ENCODE results near the gene CDH13. TPM values are rescaled to one million over a fixed set of nuclear protein-coding genes. Genes with fewer than 3 reads are reported as not detected.

CDH13 gene
- total and polyA plus RNA-seq, 2 donors (not counting 3 experiments of a cell fraction or from before 2014, with no cell fraction given) = 96.6 to 124 TPM

GRCh38 chr16:83224642-83225041, 597.9 kb downstream of the CDH13 start:
- dilution Hi-C loops (cut with MboI; ENCODE audit: extremely low pct_ligation_motif_present, low sequenced_read_pairs) = no loop called here

More at GRCh38 chr16:83224642-83225041, 597.9 kb downstream of the CDH13 start:
- no TSS peak for BruUV-seq (replicated peaks)
- POLR2A ChIA-PET = no interaction called here
- no peak overlapping the region for H3K9ac ChIP-seq (replicated peaks; ENCODE audit: extremely low read depth, insufficient read depth, low read length)
- no peaks in the 10 kb centered on the region for H3K79me2 ChIP-seq (ENCODE audit: control insufficient read depth, insufficient read depth, low read length)
- no peak for TF ChIP-seq CTCF (IDR thresholded peaks at IDR 0.05; ENCODE audit: extremely low read depth in 1 of 2, insufficient read depth in 1 of 2, low read depth in 1 of 2, low read length in 2 of 2)
- no peak for TF ChIP-seq EZH2 (IDR thresholded peaks at IDR 0.05; ENCODE audit: borderline replicate concordance, low read depth, low read length, severe bottlenecking)
- TF ChIP-seq POLR2A (IDR thresholded peaks at IDR 0.05; ENCODE audit: low read depth, low read length) = no peak
- no peak for TF ChIP-seq FOS (IDR thresholded peaks at IDR 0.05; ENCODE audit: borderline replicate concordance, insufficient read depth, low read length)
- TF ChIP-seq MAX (IDR thresholded peaks at IDR 0.05; ENCODE audit: insufficient read depth, insufficient read length) = no peak
- TF ChIP-seq MYC (IDR thresholded peaks at IDR 0.05; ENCODE audit: low read depth, low read length) = no peak
- TF ChIP-seq JUN (IDR thresholded peaks at IDR 0.05; ENCODE audit: borderline replicate concordance, insufficient read depth, insufficient read length, low read depth) = no peak
- TF ChIP-seq POLR2AphosphoS5 (IDR thresholded peaks at IDR 0.05; ENCODE audit: insufficient read depth, low read depth, low read length) = no peak
- no peak for TF ChIP-seq GATA2 (IDR thresholded peaks at IDR 0.05; ENCODE audit: insufficient read depth, insufficient read length, low read depth, low read length)
- CTCF ChIA-PET = no interaction called here
- no peak for FAIRE-seq
- H3K4me3 ChIP-seq (replicated peaks in 1 of 3; ENCODE audit: insufficient read depth in 1 of 3, low read depth in 1 of 3, low read length in 3 of 3) = no peak overlapping the region
- no peaks in the 10 kb centered on the region for H3K4me1 ChIP-seq (ENCODE audit: control insufficient read depth, extremely low read depth, insufficient read depth, low read length)
- no peaks in the 10 kb centered on the region for H3K9me3 ChIP-seq (replicated peaks; ENCODE audit: control insufficient read depth, insufficient read depth, low read length)
- intact Hi-C loops (cut with micrococcal nuclease) = no loop called here
- no peaks in the 10 kb centered on the region for H3K9me1 ChIP-seq (replicated peaks; ENCODE audit: control insufficient read depth, extremely low read depth, insufficient read depth, low read length)
- no peak overlapping the region for H3K4me2 ChIP-seq (ENCODE audit: insufficient read depth, low read length)
- H3K27ac ChIP-seq (ENCODE audit: insufficient read depth, low read depth, low read length) = no peak overlapping the region
- no peaks in the 10 kb centered on the region for H3K36me3 ChIP-seq (ENCODE audit: control insufficient read depth in 2 of 2, extremely low read depth in 1 of 2, insufficient read depth in 2 of 2, low read length in 2 of 2)
- no peaks in the 10 kb centered on the region for H4K20me1 ChIP-seq (replicated peaks; ENCODE audit: control insufficient read depth, extremely low read depth, insufficient read depth, low read length)
- no peak for DNase-seq (ENCODE audit: low read depth, low spot score)
- H2AFZ ChIP-seq (ENCODE audit: low read depth, low read length) = no peak overlapping the region
- H3K27me3 ChIP-seq (ENCODE audit: control insufficient read depth in 2 of 2, insufficient read depth in 2 of 2, low read length in 2 of 2) = no peaks in the 10 kb centered on the region

Data from endothelial cell of umbilical vein (primary cell).